HG03280 (cell line): ENCODE data around the gene SLC24A5.
A peak's percentile ranks its signal among the peaks of the same experiment; 100 is the strongest.

Experiments
- ATAC-seq: cut with Tn5 transposase; IDR thresholded peaks from one replicate; pipeline ENCODE4 v1.9.1; 2021; ENCODE audit warnings: mild to moderate bottlenecking, moderate library complexity; ENCODE audit not compliant: unreplicated experiment

Gene SLC24A5

DNA sequence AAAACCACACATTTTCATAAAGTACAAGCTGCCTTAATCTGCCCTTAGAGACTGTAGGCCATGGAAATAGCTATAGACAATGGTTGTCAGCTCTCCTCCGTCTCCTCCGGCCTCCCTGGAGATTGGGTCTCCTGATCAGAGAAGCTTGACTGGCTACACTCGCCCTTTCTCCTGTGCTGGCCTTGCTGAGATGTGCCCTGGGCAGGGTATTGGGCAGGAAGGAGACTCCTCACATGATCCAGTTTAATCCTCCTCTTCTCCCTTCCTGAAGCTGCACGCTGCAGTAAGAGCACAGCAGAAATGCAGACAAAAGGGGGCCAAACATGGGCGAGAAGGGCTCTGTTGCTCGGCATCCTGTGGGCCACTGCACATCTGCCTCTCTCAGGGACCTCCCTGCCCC lies at the start of gene SLC24A5:
TSS of gene SLC24A5 (plus strand) at position 246 of the 400 bp plus-strand sequence. CDS start at position 301, 55 bp downstream.
- ATAC-seq, result no peak

DNA sequence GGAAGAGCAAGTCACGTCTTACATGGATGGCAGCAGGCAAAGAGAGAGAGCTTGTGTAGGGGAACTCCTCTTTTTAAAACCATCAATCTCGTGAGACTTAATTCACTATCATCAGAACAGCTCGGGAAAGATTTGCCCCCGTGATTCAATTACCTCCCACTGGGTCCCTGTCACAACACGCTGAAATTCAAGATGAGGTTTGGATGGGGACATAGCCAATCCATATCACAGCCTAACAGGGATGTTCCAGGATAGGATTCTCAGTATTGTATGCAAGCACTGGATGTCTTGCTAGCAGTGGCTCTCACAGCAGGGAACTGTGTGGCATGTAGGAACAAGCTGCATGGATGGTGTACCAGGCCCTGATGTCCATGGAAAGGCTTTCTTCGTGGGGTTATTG lies 47.8 kb upstream of the SLC24A5 start:
- no peak for ATAC-seq

DNA sequence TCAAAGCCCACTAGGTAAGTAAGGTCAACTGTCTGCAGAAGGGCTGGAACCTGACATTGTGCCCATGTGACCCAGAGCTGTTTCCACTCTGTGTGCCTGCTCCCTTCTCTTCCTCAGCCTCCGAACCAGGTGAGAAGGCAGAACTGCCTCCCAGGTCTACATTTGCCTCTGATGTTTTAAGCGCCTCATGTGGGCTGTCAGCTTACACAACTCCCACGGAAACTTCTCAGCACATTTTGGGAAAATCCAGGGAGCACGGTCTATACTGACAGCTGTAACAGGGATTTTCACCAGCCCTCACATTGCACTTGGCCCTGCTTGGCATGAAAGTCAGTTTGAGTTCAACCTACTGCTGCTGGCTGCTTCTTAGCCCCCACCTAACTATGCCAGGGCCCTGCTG lies 46.9 kb upstream of the SLC24A5 start:
- no peak for ATAC-seq

DNA sequence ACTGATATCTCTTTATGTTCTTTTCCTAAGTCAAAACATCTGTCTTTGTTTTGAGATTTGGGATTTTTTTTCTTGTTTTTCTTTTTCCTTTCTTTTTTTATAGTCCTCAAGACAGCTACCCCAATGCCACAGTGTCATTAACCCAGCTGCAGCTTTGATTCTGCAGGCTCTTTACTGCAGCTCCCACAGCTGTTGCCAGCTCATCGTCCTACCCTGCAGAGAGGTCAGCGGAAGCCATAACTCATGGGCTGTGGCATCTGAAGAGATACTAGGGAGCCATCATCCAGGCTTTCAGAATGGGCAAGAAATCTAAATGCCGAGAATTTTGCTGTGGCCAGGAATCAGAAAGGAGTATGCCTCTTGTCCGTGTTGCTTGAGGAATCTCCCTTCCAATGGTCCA lies 44.3 kb upstream of the SLC24A5 start:
- ATAC-seq, result no peak

DNA sequence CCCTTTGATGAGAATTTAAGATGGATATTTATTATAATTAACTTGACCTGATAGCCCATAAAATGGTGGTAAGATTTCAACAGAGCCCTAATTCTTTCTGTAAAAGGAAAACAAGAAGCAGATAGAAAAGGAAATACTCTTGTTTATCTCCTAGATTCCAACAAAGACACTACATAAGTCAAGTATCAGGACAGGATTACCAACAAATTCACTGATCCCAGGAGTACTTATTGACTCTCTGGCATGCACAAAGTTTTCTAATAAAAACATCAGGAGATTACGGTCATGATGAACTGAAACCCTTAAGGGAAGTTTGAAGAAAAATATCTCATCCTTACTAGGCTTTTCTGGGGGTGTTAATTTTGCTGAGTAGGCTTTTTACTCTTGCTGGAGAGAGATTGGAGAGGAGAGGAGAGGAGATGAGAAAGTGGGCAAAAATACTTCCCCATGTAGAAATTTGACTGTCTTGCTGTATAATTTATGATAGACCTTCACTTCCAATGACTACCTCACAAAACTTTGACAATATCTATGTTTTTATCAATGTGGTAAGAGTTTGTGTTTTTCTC lies 43.1 kb upstream of the SLC24A5 start:
- ATAC-seq, result no peak

DNA sequence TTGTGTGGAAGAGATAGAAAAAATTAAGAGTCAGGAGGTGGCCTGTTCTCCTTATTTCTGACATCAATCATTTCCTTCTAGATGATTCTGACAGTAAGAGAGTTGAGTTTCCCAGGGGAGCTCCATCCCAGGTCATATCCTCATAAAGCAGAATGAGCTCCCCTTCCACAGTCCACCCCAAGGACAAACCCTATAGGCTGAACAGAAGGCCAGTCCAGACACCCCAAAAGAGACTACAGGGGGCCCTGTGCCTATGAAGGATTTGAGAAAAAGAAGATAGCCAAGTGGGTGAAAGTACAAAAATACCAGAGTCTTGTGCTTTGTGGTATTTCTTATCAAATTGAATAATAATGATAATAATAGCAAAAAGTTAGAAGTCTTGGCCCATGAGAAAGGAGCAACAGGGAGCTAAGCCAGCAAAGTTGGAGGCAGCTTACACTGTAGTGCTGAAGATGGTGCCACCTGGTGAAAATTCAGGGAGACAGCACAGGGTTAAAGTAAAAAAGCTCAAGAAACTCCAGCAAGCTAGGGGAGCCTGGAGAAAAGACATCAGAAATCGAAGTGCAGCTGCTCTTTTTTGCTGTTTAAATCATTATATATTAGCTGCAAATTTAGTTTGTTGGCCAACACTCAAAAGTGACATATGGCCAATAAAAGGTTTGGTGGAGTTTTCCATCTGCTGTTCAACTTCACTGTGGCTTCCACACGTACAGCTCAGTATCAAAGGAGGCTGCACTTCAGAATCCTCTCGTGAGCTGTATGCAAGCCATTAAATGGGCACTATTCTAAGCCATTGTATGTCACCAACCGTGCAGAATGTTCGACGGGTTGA lies 35.8 kb upstream of the SLC24A5 start:
- ATAC-seq, result no peak

DNA sequence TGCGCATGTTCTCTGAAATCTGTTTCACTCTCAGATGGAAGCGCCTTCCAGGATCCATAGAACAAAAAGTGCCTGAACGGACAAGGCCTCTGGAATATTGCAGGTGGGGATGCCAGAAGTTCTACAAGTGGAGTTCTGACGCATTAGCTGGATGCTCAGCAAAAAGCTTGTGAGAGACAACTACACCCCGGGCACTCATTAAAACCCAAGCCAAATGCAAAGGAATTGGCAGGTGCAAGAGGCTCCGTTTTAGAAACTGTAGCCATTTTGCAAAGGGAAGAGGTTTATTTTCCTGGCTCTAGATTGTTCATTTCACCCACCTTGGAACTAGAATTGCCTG lies 35.2 kb upstream of the SLC24A5 start:
- no peak for ATAC-seq

DNA sequence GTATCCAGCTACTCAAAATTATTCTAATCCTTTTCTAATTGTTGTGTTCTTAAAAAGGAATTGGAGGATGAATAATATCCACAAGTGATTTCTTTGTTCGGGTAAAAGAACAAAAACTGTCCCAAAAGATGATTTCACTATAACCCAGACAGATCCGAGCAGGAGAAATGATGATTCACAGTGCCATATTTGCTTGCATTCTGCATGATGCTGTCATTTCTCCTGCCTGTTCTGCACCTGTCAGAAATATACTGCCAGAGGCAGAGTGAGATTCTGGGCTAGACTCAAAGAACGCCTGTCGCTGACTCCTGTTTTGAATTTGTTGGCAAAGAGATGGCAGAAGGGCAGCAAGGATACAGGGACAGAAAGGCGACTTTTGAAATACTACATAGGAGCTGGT lies 34.7 kb upstream of the SLC24A5 start:
- no peak for ATAC-seq

DNA sequence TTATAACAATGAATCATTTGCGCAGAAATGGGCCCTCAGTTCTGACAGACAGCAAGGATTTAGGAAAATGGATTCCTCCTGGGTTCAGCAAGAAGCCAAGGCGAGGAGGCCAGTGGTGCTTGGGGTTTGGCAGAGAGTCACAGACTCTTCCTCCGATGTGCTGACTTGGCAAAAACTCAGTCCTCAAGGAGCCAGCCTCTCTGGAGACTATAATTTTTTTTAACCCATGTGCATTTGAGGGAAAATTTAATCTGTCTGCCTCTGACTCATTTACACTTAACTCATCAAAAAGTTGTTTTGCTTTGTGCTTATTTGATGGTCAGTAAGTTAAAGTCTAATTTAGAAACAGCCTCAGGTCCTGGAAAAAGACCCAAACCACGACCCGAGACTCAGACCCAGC lies 34.2 kb upstream of the SLC24A5 start:
- no peak for ATAC-seq

DNA sequence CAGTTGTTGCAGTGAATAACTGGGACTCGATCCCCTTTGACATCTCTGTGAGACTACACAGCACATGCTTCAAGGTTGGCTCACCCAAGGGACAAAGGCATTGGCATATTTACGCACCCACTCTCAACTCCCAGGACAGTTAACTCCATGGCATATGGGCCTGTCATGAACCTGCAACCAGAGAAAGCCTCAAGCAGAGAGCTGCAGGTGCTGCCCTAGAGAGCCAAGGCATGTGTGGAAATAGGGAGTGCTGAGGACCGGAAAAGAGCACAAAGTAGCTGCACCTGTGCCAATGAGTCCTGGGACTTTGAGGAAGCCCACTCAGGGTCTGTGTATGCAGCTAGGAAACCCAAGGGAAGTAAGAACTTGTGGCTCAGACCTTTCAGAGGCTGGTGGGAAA lies 32.9 kb upstream of the SLC24A5 start:
- ATAC-seq, result no peak

DNA sequence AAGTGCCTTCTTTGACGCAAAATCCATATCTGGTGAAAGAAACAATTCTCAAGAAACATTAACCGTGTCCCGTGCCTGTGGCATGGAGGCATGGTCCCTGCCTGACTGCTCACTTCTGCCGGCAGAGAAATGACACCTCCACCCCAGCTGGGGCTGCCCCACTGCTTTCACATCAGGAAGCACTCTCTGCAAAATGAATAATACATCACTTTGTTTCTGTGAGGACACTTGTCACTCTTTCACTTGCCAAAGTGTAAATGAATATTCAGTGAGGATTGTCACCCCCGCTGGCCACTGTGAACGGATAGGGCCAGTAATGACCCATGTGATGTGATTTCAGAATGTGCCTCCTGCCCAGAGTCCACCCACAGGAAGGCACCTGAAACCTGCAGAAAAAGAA lies 31.1 kb upstream of the SLC24A5 start:
- ATAC-seq, result peak; percentile 53

DNA sequence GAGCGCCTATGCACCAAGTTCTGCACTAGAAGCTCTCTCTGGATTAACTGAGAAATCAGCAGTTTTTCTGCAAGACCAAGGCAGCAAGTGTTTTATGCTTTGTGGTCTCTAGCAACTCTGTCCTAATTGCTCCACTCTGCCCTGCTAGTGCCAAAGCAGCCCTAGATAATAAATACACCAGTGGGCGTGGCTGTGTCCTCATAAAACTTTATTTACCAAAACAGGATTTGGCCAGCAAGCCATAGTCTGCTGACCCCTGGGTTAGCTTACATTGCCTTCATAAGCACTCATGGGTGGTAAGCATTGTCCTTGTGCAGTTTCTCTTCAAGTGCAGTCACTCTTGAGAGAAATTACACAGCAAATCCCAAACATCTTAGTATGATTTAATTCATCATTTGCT lies 30.7 kb upstream of the SLC24A5 start:
- no peak for ATAC-seq

DNA sequence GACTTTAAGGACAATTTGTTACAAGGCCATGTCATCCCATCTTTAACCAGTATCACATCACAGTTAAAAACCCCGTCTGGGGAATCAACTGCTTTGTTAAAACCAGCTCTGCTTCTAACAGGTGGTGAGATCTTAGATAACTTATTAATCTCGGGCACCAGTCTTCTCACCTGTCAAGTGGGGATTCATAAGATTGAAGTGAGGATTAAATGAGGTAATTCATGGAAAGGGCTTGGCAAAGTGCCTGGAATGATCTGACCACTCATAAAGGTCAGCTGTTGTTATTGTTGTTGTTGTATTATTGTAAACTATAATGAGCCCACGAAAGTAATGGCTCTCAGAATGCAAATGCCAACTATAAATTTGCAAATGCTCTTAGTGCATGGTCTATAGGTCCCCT lies 30.1 kb upstream of the SLC24A5 start:
- no peak for ATAC-seq

DNA sequence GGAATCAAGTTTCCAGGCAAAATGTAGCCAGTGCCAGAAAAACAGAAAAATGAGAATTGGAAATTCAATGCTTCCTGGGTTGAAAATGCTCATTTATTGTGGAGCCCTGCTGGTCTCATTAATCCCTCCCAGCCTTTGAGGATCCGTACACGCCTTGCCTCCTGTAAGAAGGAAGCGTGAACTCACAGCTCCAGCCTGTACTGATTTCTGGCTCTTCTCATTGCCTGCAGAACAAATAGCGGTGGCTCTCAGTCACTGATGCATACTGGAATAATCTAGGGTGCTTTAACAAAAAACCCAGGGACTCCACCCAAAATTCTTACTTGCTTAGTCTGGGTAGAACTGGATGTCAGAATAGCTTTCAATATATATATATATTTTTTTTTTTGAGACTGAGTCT lies 29.3 kb upstream of the SLC24A5 start:
- ATAC-seq, result no peak

DNA sequence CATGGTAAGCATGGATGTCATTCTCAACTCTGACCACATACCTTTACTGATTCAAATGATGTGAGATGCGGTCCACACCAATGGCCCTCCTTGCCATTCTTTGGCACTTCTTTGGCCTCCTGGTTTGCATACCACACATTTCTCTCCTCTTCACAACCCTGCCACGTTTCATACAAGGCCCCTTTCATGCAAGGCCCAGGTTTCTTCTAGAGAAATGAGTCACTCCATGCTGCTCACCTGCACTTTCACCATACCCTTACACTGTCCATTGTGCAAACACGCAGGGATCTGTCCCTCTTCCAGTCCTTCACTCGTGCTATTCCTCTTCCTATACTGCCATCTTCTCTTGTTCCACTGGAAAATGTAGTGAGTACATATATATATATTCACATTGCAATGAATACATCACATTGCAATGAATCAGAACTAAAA lies 24.4 kb upstream of the SLC24A5 start:
- ATAC-seq, result peak; percentile 90

DNA sequence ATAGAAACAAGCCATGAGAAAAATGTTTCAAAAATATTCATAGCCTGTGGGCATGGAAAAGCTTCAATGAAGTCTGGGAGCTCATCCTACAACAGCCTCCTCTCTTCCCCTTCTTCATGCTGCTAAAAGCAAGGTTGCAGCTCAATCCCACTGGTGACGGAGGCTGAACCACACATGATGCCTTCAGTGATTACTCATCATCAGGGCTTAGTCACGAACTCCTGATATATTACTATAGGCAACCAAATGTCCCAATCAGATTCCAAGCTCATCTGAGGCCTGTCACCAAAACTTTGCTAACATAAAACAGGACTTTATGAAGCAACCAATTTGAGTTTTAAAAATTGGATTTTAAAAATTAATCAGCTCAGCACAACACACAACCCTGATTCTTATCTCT lies 24.0 kb upstream of the SLC24A5 start:
- no peak for ATAC-seq

DNA sequence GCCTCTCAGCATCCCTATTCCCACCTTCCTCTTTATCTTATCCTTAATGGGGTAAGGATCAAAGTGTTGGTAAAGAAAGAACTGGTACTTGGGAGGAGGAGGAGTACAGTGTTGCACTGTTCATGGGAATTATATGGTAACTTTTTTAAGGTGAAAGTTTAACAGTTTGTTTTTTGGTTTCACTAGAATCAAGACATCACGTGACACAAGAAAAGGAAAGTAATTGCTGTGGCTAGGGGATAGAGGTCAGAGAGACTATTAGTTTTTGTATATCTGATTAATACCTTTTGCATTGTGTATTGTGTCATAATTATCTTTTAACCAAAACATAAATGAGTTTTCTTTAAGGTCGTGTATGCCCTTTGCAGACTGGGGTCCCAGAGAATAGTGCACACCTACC lies 23.5 kb upstream of the SLC24A5 start:
- no peak for ATAC-seq

DNA sequence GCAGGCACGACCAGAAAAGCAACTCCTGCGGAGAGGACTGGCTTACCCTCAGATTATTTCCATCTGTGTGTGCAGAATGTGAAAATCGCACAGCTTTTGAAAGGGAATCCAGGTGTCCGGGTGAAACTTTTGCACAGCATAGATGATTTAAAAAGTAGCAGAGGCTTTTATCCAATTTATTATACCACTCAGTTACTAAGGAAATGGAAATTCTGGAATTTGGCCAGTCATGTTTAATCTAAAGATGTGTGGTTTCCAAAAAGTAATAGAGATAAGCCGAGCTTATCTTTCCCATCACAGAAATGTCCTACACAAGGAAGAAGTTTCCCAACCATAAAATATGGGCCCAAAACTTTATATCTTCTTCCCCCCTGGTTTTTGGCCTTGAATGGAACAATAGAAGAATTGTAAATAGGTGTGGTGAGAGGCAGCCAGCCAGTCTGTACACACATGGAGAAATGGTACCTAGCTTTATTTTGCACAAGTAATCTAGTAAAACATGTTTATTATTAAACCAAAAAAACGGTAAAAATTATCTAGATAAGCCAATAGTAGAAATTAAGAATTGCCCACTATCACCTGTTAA lies 19.3 kb upstream of the SLC24A5 start:
- no peak for ATAC-seq

DNA sequence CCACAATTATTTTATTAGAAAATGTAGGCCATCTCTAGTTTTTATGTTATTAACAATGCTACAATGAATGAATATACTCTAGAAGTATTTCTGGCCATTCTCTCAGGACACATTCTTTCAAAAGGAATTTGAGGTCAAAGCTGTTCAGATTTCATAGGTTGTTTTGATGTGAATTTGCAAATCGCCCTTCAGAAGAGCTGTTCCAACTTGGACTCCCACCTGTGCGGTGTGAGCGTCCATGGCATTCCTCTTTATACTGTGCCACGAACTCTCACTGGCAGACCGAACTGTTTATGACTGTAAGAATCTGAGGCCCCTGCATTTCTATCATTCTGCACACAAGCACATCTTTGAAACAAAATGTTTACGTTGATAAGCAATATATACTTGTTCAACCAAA lies 18.6 kb upstream of the SLC24A5 start:
- ATAC-seq, result no peak

DNA sequence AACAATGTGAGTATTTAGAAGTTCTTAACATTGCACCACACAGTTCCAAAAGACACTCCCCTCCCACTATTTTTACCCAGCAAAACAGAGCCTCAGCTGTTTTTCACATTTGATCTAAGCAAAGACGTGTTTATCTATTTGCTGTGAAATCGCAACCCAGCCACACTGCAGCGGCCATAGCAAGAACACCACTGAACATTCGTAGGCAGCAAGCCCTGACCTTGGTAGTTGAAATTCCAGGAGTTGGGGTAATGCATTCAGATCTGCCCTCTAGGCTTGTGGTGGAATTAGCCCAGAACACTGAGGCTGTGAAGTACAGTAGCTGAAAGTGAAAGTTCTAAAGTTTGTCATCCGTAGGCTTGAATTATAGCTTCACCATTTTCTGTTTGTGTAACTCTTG lies 17.1 kb upstream of the SLC24A5 start:
- ATAC-seq, result no peak

DNA sequence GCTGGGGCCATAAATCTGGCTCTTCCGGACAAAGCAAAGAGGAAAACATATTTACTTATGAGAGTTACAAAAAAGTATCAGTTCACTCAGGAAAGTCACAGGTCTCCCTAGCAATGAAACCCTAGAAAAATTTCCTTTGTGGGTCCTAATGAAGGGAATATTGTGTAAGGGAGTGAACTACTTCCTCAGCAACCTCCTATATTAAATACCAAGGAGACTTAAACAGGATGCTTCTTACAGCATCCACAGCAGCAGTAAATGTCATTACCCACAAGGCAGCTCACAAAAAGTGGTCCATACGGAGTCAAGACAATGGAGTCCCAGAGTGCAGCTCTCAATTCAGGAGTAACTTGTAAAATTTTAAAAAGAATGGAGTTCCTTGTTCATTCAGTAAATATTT lies 14.9 kb upstream of the SLC24A5 start:
- no peak for ATAC-seq

DNA sequence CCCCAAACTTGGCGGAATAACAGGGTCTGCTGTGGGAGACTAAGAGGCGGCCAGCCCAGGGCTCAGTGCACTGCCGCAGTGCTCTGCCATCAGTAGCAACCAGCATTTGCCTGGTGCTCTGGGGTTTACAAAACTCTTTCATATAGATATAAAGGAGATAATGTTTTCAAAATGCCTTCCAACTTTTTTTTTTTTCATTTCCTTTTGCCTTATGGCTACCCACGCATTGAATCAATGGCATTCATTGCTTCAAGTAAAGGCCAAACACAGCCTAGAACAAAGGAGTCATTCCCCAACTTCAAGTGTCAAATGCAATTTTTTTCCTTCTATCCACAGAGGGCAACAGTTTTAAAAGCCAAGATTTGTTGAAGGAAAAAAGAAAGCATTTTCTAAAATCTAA lies 11.6 kb upstream of the SLC24A5 start:
- no peak for ATAC-seq
